Measurements from ENCODE around the gene HOXB2. TPM values are rescaled to one million over a fixed set of nuclear protein-coding genes. Genes with fewer than 3 reads are reported as not detected.

HOXB2 gene
- total RNA-seq, 1 experiment from 2014 or later = 3.0 TPM

DNA sequence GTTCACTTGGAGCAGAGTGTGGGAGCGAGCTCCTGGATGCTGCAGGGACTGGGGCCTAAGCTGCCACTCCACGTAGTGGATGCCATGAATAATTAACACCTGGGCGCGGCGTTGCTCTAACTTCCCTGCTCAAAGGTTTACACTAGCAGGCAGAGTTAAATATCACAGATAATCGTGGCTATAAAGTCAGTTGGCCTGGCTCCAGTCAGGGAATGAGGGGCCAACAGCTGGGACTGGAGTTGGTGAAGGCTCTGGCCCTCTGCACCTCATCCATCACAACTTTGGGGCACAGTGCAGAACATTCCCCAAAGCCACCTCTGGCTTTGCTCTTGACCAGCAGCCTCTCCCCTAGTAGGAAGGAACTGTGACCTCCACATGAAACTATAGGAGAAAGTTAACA is 22.3 kb upstream of the HOXB2 start:
- Mint-ChIP-seq H3K4me1 (ENCODE audit: insufficient read depth, unreplicated experiment) (no peaks in the 10 kb centered on the region), H3K4me3 (ENCODE audit: unreplicated experiment) (no peak overlapping the region), H3K36me3 (ENCODE audit: insufficient read depth, unreplicated experiment) (no peaks in the 10 kb centered on the region), H3K27me3 (ENCODE audit: insufficient read depth, unreplicated experiment) (no peaks in the 10 kb centered on the region), H3K9me3 (ENCODE audit: unreplicated experiment) (no peaks in the 10 kb centered on the region), H3K27ac (ENCODE audit: low read depth, unreplicated experiment) (no peak overlapping the region)
- ChIA-PET POLR2A (interaction anchor here (0.9 kb wide), 1 partner anchor 23 kb away, joined by 3 read pairs; no protein-coding TSS in a partner anchor), CTCF (no interaction called here)
- TF ChIP-seq CTCF (IDR thresholded peaks at IDR 0.05; ENCODE audit: unreplicated experiment) = no peak
- intact Hi-C loops (cut with micrococcal nuclease) = no loop called here
- BruUV-seq (replicated peaks) = no TSS peak
- no peak for DNase-seq (ENCODE audit: unreplicated experiment)

DNA sequence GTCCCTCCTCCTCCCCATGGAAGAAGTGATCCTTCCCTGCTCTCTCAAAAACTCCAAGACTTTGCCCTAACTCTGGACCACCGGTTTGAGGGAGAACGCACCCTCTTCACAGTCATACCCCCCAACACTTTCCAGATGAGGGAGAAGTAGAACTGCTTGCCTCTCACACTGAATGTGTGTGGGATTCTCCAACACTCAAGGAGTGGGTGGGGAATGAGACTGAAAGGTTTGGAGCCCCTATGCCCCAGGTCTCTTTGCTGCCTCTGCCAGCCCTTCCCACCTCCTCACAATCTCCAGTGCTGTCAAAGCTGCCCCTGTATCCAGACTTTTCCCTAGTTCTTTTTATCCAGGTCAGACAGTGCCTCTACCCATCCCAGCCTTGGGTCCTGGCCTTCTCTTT is 21.8 kb upstream of the HOXB2 start:
- Mint-ChIP-seq H3K27me3 (ENCODE audit: insufficient read depth, unreplicated experiment) (no peaks in the 10 kb centered on the region), H3K9me3 (ENCODE audit: unreplicated experiment) (no peaks in the 10 kb centered on the region), H3K27ac (ENCODE audit: low read depth, unreplicated experiment) (no peak overlapping the region), H3K36me3 (ENCODE audit: insufficient read depth, unreplicated experiment) (no peaks in the 10 kb centered on the region), H3K4me1 (ENCODE audit: insufficient read depth, unreplicated experiment) (no peaks in the 10 kb centered on the region), H3K4me3 (ENCODE audit: unreplicated experiment) (no peak overlapping the region)
- ChIA-PET CTCF (no interaction called here), POLR2A (no interaction called here)
- no TSS peak for BruUV-seq (replicated peaks)
- DNase-seq (ENCODE audit: unreplicated experiment) = no peak
- intact Hi-C loops (cut with micrococcal nuclease) = no loop called here
- no peak for TF ChIP-seq CTCF (IDR thresholded peaks at IDR 0.05; ENCODE audit: unreplicated experiment)

GRCh38 chr17:48565925-48566710 is 21.2 kb upstream of the HOXB2 start:
- H3K27ac Mint-ChIP-seq (ENCODE audit: low read depth, unreplicated experiment) = no peak overlapping the region
- no TSS peak for BruUV-seq (replicated peaks)
- no peaks in the 10 kb centered on the region for H3K9me3 Mint-ChIP-seq (ENCODE audit: unreplicated experiment)
- no peaks in the 10 kb centered on the region for H3K27me3 Mint-ChIP-seq (ENCODE audit: insufficient read depth, unreplicated experiment)
- ChIA-PET POLR2A (no interaction called here), CTCF (no interaction called here)
- H3K4me1 Mint-ChIP-seq (ENCODE audit: insufficient read depth, unreplicated experiment) = no peaks in the 10 kb centered on the region
- H3K36me3 Mint-ChIP-seq (ENCODE audit: insufficient read depth, unreplicated experiment) = no peaks in the 10 kb centered on the region
- intact Hi-C loops (cut with micrococcal nuclease) = no loop called here
- no peak for TF ChIP-seq CTCF (IDR thresholded peaks at IDR 0.05; ENCODE audit: unreplicated experiment)
- DNase-seq (ENCODE audit: unreplicated experiment) = no peak
- no peak overlapping the region for H3K4me3 Mint-ChIP-seq (ENCODE audit: unreplicated experiment)

GRCh38 chr17:48565022-48565554 is 20.2 kb upstream of the HOXB2 start:
- no peak overlapping the region for H3K4me3 Mint-ChIP-seq (ENCODE audit: unreplicated experiment)
- H3K27ac Mint-ChIP-seq (ENCODE audit: low read depth, unreplicated experiment) = no peak overlapping the region
- H3K36me3 Mint-ChIP-seq (ENCODE audit: insufficient read depth, unreplicated experiment) = no peaks in the 10 kb centered on the region
- H3K9me3 Mint-ChIP-seq (ENCODE audit: unreplicated experiment) = no peaks in the 10 kb centered on the region
- TF ChIP-seq CTCF (IDR thresholded peaks at IDR 0.05; ENCODE audit: unreplicated experiment) = no peak
- no TSS peak for BruUV-seq (replicated peaks)
- POLR2A ChIA-PET = no interaction called here
- CTCF ChIA-PET = no interaction called here
- DNase-seq (ENCODE audit: unreplicated experiment) = no peak
- H3K4me1 Mint-ChIP-seq (ENCODE audit: insufficient read depth, unreplicated experiment) = no peaks in the 10 kb centered on the region
- H3K27me3 Mint-ChIP-seq (ENCODE audit: insufficient read depth, unreplicated experiment) = no peaks in the 10 kb centered on the region
- intact Hi-C loops (cut with micrococcal nuclease) = no loop called here

Measured in MCF 10A (cell line).